Measurements from ENCODE around the gene TTC7B.

TTC7B gene

GRCh38 chr14:90603336-90603735 is 212.9 kb downstream of the TTC7B start:
- no peak for TF ChIP-seq CTCF (IDR thresholded peaks at IDR 0.05; ENCODE audit: insufficient read depth, low read length, missing control alignments)
- CTCF ChIA-PET, result no interaction called here
- no peak for DNase-seq (ENCODE audit: low read depth, low spot score)
- H3K4me3 ChIP-seq (ENCODE audit: low read depth, low read length), result no peak overlapping the region
- POLR2A ChIA-PET, result no interaction called here

GRCh38 chr14:90602088-90602687 is 214.0 kb downstream of the TTC7B start:
- ChIA-PET CTCF (no interaction called here), POLR2A (no interaction called here)
- no peak for DNase-seq (ENCODE audit: low read depth, low spot score)
- no peak for TF ChIP-seq CTCF (IDR thresholded peaks at IDR 0.05; ENCODE audit: insufficient read depth, low read length, missing control alignments)
- no peak overlapping the region for H3K4me3 ChIP-seq (ENCODE audit: low read depth, low read length)

- H3K4me3 ChIP-seq (ENCODE audit: low read depth, low read length), result no peak overlapping the region
- ChIA-PET CTCF (no interaction called here), POLR2A (no interaction called here)
- no peak for TF ChIP-seq CTCF (IDR thresholded peaks at IDR 0.05; ENCODE audit: insufficient read depth, low read length, missing control alignments)
- no peak for DNase-seq (ENCODE audit: low read depth, low spot score)
These were observed 214.7 kb downstream of the TTC7B start for GRCh38 chr14:90601563-90601962.

- no peak for TF ChIP-seq CTCF (IDR thresholded peaks at IDR 0.05; ENCODE audit: insufficient read depth, low read length, missing control alignments)
- ChIA-PET POLR2A (no interaction called here), CTCF (no interaction called here)
- DNase-seq (ENCODE audit: low read depth, low spot score), result no peak
- no peak overlapping the region for H3K4me3 ChIP-seq (ENCODE audit: low read depth, low read length)
These were observed 215.6 kb downstream of the TTC7B start for GRCh38 chr14:90600619-90601018.

- ChIA-PET POLR2A (no interaction called here), CTCF (interaction anchor here (0.8 kb wide), 1 partner anchor 198 kb away, joined by 3 read pairs; no protein-coding TSS in a partner anchor)
- no peak for TF ChIP-seq CTCF (IDR thresholded peaks at IDR 0.05; ENCODE audit: insufficient read depth, low read length, missing control alignments)
- no peak for DNase-seq (ENCODE audit: low read depth, low spot score)
- H3K4me3 ChIP-seq (ENCODE audit: low read depth, low read length), result no peak overlapping the region
These were observed 216.3 kb downstream of the TTC7B start for GRCh38 chr14:90599748-90600507.

GRCh38 chr14:90599339-90599738 is 216.9 kb downstream of the TTC7B start:
- no peak for DNase-seq (ENCODE audit: low read depth, low spot score)
- no peak overlapping the region for H3K4me3 ChIP-seq (ENCODE audit: low read depth, low read length)
- no peak for TF ChIP-seq CTCF (IDR thresholded peaks at IDR 0.05; ENCODE audit: insufficient read depth, low read length, missing control alignments)
- POLR2A ChIA-PET, result no interaction called here
- CTCF ChIA-PET, result interaction anchor here (0.8 kb wide), 1 partner anchor 198 kb away, joined by 3 read pairs; no protein-coding TSS in a partner anchor
